ENCODE measurements around the gene TEKT5. TPM values are rescaled to one million over a fixed set of nuclear protein-coding genes. Genes with fewer than 3 reads are reported as not detected.

TEKT5 gene
- polyA plus RNA-seq, 3 donors, result 0.16 TPM; not detected in 2

DNA sequence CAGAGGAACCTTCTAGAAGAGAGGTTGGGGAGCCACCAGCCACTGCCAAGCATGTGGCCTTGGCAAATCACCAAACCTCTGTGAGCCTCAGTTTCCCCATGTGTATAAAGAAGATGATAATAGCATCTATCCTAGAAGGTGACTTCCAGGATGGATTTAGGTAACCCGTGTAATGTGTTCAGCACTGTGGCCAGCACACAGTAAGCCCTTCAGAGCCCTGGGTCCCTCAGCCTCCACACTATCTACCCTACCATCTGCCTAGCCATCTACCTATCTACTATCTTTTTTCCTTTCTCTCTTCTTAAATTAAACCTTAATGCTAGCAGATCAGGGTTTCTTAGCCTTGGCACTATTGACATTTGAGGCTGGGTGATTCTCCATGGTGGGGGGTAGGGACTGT lies 33.0 kb downstream of the TEKT5 start:
- H3K36me3 ChIP-seq (replicated peaks in 1 of 2; ENCODE audit: control insufficient read depth in 1 of 2, insufficient read depth in 2 of 2, low read length in 2 of 2), result no peaks in the 10 kb centered on the region
- H3K9ac ChIP-seq (ENCODE audit: insufficient read depth, low read length, poor library complexity, severe bottlenecking), result no peak overlapping the region
- intact Hi-C loops (cut with micrococcal nuclease), result no loop called here
- TF ChIP-seq, protein P1, sequence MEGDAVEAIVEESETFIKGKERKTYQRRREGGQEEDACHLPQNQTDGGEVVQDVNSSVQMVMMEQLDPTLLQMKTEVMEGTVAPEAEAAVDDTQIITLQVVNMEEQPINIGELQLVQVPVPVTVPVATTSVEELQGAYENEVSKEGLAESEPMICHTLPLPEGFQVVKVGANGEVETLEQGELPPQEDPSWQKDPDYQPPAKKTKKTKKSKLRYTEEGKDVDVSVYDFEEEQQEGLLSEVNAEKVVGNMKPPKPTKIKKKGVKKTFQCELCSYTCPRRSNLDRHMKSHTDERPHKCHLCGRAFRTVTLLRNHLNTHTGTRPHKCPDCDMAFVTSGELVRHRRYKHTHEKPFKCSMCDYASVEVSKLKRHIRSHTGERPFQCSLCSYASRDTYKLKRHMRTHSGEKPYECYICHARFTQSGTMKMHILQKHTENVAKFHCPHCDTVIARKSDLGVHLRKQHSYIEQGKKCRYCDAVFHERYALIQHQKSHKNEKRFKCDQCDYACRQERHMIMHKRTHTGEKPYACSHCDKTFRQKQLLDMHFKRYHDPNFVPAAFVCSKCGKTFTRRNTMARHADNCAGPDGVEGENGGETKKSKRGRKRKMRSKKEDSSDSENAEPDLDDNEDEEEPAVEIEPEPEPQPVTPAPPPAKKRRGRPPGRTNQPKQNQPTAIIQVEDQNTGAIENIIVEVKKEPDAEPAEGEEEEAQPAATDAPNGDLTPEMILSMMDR (IDR thresholded peaks at IDR 0.05), result no peak
- no peak overlapping the region for H3K27ac Mint-ChIP-seq
- WGBS (ENCODE audit: insufficient coverage), result no CpG with 5 or more reads among the region's 1 CpG
- H2AFZ ChIP-seq (ENCODE audit: insufficient read depth, low read depth, low read length, poor library complexity, severe bottlenecking), result no peak overlapping the region
- no peak overlapping the region for H3K27ac ChIP-seq (ENCODE audit: low read depth in 1 of 2, low read length in 2 of 2)
- no peak overlapping the region for H3K4me3 ChIP-seq (replicated peaks in 1 of 3; ENCODE audit: low read depth in 2 of 3, low read length in 3 of 3)
- H3K79me2 ChIP-seq (ENCODE audit: insufficient read depth, low read length), result no peaks in the 10 kb centered on the region
- no peak for DNase-seq
- no peaks in the 10 kb centered on the region for H3K4me1 Mint-ChIP-seq
- no peak overlapping the region for H3K4me3 Mint-ChIP-seq
- no peaks in the 10 kb centered on the region for H3K9me3 ChIP-seq (replicated peaks in 1 of 2; ENCODE audit: control insufficient read depth in 1 of 2, insufficient read depth in 1 of 2, low read length in 2 of 2)
- H3K27me3 Mint-ChIP-seq (ENCODE audit: low read depth in 3 of 3), result peaks cover 3 to 15% (median 6%) of the 10 kb centered on the region in 3 donors
- no peaks in the 10 kb centered on the region for H3K27me3 ChIP-seq (ENCODE audit: control insufficient read depth in 2 of 2, insufficient read depth in 2 of 2, low read length in 2 of 2)
- no peaks in the 10 kb centered on the region for H3K36me3 Mint-ChIP-seq
- H4K20me1 ChIP-seq (ENCODE audit: insufficient read depth, low read length), result no peaks in the 10 kb centered on the region
- no peaks in the 10 kb centered on the region for H3K4me1 ChIP-seq (ENCODE audit: control insufficient read depth in 1 of 2, insufficient read depth in 2 of 2, low read length in 2 of 2)
- peaks cover 0 to 2% (median 0%) of the 10 kb centered on the region in 7 donors for H3K9me3 Mint-ChIP-seq
- H3K4me2 ChIP-seq (replicated peaks; ENCODE audit: extremely low read depth, low read length, poor library complexity, severe bottlenecking), result no peak overlapping the region

DNA sequence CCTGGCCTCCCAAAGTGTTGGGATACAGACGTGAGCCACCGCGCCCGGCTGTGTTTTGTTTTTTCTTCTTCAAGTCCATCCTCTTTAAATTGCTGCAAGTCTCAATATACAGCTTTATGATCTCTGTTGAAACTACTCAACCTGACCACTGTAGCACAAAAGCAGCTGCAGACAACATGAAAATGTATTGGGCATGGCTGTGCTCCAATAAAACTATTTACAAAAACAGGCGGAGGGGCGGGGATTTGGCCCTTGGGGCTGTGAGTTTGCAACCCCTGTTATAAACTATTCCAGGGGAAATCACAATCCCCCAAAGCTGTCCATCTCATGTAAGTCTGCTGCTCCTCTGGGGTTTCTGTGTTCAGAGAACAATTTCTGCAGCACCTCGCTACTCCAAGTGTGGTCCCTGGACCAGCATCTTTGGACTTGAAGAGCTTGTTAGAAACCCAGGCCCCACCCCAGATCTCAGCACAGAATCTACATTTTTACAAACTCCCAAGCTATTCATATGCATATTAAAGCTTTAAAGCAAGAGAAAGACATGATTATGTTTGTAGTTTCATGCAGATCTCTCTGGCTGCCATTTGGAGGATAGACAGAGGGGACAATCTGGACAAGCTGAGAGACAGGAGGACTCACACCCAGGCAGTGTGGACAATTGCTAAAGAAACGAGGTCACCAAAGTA lies 33.6 kb downstream of the TEKT5 start:
- Histone ChIP-seq H2AFZ (ENCODE audit: insufficient read depth, low read depth, low read length, poor library complexity, severe bottlenecking) (no peak overlapping the region), H3K9ac (ENCODE audit: insufficient read depth, low read length, poor library complexity, severe bottlenecking) (no peak overlapping the region), H3K36me3 (replicated peaks in 1 of 2; ENCODE audit: control insufficient read depth in 1 of 2, insufficient read depth in 2 of 2, low read length in 2 of 2) (no peaks in the 10 kb centered on the region), H3K4me1 (ENCODE audit: control insufficient read depth in 1 of 2, insufficient read depth in 2 of 2, low read length in 2 of 2) (no peaks in the 10 kb centered on the region), H3K9me3 (replicated peaks in 1 of 2; ENCODE audit: control insufficient read depth in 1 of 2, insufficient read depth in 1 of 2, low read length in 2 of 2) (no peaks in the 10 kb centered on the region), H3K27ac (ENCODE audit: low read depth in 1 of 2, low read length in 2 of 2) (no peak overlapping the region), H3K27me3 (ENCODE audit: control insufficient read depth in 2 of 2, insufficient read depth in 2 of 2, low read length in 2 of 2) (no peaks in the 10 kb centered on the region), H3K79me2 (ENCODE audit: insufficient read depth, low read length) (no peaks in the 10 kb centered on the region), H3K4me2 (replicated peaks; ENCODE audit: extremely low read depth, low read length, poor library complexity, severe bottlenecking) (no peak overlapping the region), H4K20me1 (ENCODE audit: insufficient read depth, low read length) (no peaks in the 10 kb centered on the region), H3K4me3 (replicated peaks in 1 of 3; ENCODE audit: low read depth in 2 of 3, low read length in 3 of 3) (no peak overlapping the region)
- intact Hi-C loops (cut with micrococcal nuclease), result no loop called here
- TF ChIP-seq, protein P1 (IDR thresholded peaks at IDR 0.05), result no peak
- Mint-ChIP-seq H3K4me3 (no peak overlapping the region), H3K27ac (no peak overlapping the region), H3K27me3 (ENCODE audit: low read depth in 3 of 3) (peaks cover 3 to 15% (median 7%) of the 10 kb centered on the region in 3 donors), H3K36me3 (no peaks in the 10 kb centered on the region), H3K4me1 (no peaks in the 10 kb centered on the region), H3K9me3 (peaks cover 0 to 2% (median 0%) of the 10 kb centered on the region in 7 donors)
- no peak for DNase-seq
- WGBS (ENCODE audit: insufficient coverage), result 100% methylated on average over 2 of the region's 8 CpGs
